ENCODE measurements around the gene CBX8.
A peak's percentile ranks its signal among the peaks of the same experiment; 100 is the strongest.

CBX8 gene

GRCh38 chr17:79819534-79820276 is 22.8 kb upstream of the CBX8 start:
- no peak for DNase-seq (ENCODE audit: low spot score)

GRCh38 chr17:79819085-79819484 is 22.2 kb upstream of the CBX8 start:
- no peak for DNase-seq (ENCODE audit: low spot score)

GRCh38 chr17:79818026-79818758 is 21.3 kb upstream of the CBX8 start:
- no peak for DNase-seq (ENCODE audit: low spot score)

- DNase-seq (ENCODE audit: low spot score) = no peak
Measured at GRCh38 chr17:79815836-79816461, 19.1 kb upstream of the CBX8 start.

GRCh38 chr17:79814974-79815835 is 18.3 kb upstream of the CBX8 start:
- no peak for DNase-seq (ENCODE audit: low spot score)

GRCh38 chr17:79814127-79814973 is 17.5 kb upstream of the CBX8 start:
- DNase-seq (ENCODE audit: low spot score) = no peak

- DNase-seq (ENCODE audit: low spot score) = peak; percentile 74
Measured at GRCh38 chr17:79813297-79814126, 16.6 kb upstream of the CBX8 start.

- no peak for DNase-seq (ENCODE audit: low spot score)
Measured at GRCh38 chr17:79812353-79813258, 15.7 kb upstream of the CBX8 start.

GRCh38 chr17:79811868-79812352 is 15.0 kb upstream of the CBX8 start:
- no peak for DNase-seq (ENCODE audit: low spot score)

- DNase-seq (ENCODE audit: low spot score) = peak; percentile 96
Measured at GRCh38 chr17:79811011-79811867, 14.4 kb upstream of the CBX8 start.

- peak; percentile 96 for DNase-seq (ENCODE audit: low spot score)
Measured at GRCh38 chr17:79810130-79811010, 13.5 kb upstream of the CBX8 start.

- DNase-seq (ENCODE audit: low spot score) = no peak
Measured at GRCh38 chr17:79809530-79810129, 12.8 kb upstream of the CBX8 start.

GRCh38 chr17:79808763-79809529 is 12.1 kb upstream of the CBX8 start:
- peak; percentile 88 for DNase-seq (ENCODE audit: low spot score)

GRCh38 chr17:79806863-79807720 is 10.2 kb upstream of the CBX8 start:
- DNase-seq (ENCODE audit: low spot score) = no peak

- no peak for DNase-seq (ENCODE audit: low spot score)
Measured at GRCh38 chr17:79806446-79806760, 9.5 kb upstream of the CBX8 start.

Measured in HuH-7 (cell line).